ENCODE data around the gene SLC12A7.

The SLC12A7 gene

DNA sequence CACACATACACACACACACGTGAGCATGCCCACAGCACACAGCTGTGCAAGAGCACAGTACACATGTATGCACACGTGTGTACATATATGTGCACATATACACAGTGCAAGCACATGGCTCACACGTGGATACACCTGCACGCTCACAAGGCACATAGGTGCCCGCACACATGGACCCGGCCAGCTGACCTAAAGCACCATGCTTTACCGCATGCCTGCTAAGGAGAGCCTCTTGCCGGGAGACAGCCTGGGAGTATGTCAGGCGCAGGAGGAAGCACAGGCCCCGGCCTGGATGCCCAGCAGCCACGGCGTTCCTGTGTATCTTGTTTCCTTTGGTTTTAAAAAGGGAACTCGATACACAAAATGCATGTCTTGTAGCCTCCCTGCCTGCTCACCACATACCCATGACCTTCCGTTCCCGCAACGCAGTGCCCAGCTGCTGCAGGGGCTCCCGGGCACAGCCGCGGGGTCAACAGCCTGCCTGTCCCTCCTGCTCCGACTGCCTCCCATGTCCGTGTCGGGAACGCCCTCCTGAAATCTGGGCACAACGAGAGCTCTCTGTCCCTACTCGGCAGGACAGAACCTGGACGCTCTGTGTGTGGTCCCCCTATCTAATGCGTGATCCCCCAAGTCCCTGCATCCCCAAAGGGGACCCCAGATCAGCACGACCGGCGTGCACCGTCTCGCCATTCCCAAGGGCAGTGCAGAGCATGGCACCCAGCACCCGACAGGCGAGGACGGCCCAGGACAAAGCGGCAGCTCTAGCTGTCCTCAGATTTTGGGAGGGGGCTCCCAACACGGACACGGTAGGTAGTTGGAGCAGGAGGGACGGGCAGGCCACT is 3.6 kb downstream of the SLC12A7 start:
- TF ChIP-seq TAF1 (IDR thresholded peaks at IDR 0.05; ENCODE audit: borderline replicate concordance, insufficient read depth, low read length), result no peak
- TF ChIP-seq, protein P1, sequence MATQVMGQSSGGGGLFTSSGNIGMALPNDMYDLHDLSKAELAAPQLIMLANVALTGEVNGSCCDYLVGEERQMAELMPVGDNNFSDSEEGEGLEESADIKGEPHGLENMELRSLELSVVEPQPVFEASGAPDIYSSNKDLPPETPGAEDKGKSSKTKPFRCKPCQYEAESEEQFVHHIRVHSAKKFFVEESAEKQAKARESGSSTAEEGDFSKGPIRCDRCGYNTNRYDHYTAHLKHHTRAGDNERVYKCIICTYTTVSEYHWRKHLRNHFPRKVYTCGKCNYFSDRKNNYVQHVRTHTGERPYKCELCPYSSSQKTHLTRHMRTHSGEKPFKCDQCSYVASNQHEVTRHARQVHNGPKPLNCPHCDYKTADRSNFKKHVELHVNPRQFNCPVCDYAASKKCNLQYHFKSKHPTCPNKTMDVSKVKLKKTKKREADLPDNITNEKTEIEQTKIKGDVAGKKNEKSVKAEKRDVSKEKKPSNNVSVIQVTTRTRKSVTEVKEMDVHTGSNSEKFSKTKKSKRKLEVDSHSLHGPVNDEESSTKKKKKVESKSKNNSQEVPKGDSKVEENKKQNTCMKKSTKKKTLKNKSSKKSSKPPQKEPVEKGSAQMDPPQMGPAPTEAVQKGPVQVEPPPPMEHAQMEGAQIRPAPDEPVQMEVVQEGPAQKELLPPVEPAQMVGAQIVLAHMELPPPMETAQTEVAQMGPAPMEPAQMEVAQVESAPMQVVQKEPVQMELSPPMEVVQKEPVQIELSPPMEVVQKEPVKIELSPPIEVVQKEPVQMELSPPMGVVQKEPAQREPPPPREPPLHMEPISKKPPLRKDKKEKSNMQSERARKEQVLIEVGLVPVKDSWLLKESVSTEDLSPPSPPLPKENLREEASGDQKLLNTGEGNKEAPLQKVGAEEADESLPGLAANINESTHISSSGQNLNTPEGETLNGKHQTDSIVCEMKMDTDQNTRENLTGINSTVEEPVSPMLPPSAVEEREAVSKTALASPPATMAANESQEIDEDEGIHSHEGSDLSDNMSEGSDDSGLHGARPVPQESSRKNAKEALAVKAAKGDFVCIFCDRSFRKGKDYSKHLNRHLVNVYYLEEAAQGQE (IDR thresholded peaks at IDR 0.05; ENCODE audit: insufficient read depth in 1 of 2, low read depth in 2 of 2, low read length in 2 of 2), result no peak
- no peak for TF ChIP-seq POLR2AphosphoS5 (IDR thresholded peaks at IDR 0.05; ENCODE audit: low read depth, low read length)
- TF ChIP-seq FOXP2 (optimal IDR thresholded peaks at IDR 0.05; ENCODE audit: borderline replicate concordance, extremely low read depth, extremely low read length, insufficient read depth), result no peak
- TF ChIP-seq SIN3A (IDR thresholded peaks at IDR 0.05; ENCODE audit: borderline replicate concordance, insufficient read depth, low read length), result no peak

DNA sequence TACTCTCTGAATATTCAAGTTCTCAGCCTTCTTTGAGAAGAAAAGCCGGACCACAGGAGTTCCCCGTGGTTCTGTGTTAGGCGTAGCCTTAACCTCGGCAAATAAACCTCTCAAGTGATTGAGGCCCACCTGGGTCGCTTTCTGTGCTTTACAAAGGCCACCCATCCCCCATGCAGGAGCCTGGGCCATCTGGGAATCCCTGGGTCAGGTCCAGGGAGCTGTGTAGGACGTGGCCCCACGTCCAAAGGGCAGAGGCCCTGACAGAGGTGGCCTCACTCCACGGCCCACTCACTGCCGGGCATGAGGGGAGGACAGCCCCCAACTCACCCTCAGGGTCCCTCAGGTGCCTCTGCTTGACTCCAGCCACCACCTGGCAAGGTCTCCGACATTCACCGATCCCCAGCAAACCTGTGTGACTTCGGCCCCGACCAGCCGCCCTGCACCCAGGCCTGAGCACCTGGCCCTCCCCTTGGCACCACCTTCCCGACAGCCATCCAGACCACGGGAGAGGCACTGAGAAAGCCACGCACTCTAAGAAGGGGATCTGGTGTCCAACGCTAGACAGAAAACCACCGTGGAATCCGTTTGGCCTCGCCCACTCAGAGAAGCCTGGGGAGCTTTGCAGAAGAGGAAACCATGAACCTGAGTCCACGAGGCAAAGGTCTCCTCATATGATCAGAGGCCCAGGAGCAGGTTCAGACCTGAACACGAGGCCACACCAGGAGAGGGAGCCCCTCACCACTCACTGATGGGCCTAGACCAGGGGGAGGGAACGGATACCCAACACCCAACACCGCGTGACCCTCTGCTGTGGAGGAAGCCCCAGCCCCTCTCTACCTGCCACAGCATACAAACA is 4.5 kb downstream of the SLC12A7 start:
- no peak for TF ChIP-seq TAF1 (IDR thresholded peaks at IDR 0.05; ENCODE audit: borderline replicate concordance, insufficient read depth, low read length)

DNA sequence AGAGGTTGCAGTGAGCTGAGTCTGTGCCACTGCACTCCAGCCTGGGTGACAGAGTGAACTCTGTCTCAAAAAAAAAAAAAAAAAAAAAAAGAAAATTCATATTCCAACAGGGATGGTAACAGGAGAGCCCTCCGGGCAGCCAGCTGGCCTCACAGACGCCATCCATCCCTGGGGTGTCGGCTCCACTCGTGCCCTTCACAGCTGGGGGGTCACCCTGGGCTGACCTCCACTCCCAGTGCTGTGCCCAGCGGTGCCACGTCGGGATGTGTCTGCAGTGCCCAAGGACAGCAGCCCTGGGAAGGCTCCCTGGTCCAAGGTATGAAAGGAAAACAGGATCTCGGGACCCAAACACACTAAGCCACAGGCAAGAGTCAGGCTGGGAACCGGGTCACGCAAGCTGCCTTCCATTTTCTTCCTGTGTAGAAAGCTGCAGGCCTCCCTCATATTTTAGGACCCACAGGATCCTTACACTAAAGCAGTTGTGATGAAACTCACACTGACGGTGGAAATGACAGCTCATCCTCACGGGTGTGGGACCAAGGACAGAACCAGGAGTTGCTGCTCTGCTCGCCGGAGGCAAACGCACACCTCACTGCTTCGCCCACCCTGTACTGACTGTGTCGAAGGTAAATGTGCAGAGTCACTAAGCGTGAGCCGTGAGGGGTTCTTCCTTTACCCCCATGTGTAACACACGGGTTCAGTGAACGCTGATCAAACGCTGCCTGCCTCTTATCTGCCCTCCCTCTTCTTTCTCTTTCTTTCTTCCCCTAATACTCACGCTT is 5.3 kb downstream of the SLC12A7 start:
- TF ChIP-seq, protein P1 (IDR thresholded peaks at IDR 0.05; ENCODE audit: insufficient read depth in 1 of 2, low read depth in 2 of 2, low read length in 2 of 2), result no peak

DNA sequence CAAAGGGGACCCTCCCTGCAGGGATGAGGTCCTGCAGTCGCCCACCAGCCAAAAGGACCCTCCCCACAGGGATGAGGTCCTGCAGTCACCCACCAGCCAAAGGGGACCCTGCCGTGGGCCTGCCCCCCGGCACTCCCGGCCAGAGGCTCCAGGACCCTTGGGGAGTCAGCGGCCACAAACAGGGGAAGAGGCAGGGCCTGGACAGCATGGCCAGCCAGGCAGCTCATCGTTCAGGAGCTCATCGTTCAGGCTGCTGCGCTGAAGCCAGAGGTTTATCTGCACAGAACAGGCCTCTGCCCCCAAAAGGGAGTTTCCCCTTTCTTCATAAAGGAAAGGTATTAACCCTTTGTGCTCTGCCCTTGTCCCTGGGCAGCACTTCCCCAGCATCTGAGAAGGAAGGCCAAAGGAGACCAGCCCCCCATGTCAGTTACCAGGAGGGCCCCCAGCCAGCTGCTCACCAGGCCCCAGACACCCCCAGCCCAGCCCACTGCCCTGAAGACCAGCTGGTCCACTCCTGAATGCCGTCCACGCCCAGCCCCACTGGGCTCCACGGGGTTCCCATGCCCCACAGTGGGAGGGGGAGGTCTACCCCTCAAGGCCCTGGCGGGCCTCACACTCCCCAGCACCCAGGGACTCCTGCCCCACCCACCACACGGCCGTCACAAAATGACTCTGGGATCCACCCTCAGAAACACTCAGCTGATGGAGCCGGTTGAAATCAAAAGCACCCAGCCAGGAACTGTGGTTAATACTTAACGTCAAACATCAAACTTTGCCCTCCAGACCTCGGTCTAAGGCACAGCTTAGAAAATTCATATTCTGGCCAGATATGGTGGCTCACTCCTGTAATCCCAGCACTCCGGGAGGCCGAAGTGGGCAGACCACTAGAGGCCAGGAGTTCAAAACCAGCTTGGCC is 6.3 kb downstream of the SLC12A7 start:
- TF ChIP-seq SIN3A (IDR thresholded peaks at IDR 0.05; ENCODE audit: borderline replicate concordance, insufficient read depth, low read length), result no peak
- TF ChIP-seq, protein P1 (IDR thresholded peaks at IDR 0.05; ENCODE audit: insufficient read depth in 1 of 2, low read depth in 2 of 2, low read length in 2 of 2), result no peak
- no peak for TF ChIP-seq POLR2AphosphoS5 (IDR thresholded peaks at IDR 0.05; ENCODE audit: low read depth, low read length)
- no peak for TF ChIP-seq TAF1 (IDR thresholded peaks at IDR 0.05; ENCODE audit: borderline replicate concordance, insufficient read depth, low read length)

All from PFSK-1 (cell line).